NCI-H524 treated with DMSO at 0.1 percent for 48 hours (cell line): ENCODE results near the gene RABL6.
"Not testable (repeated sequence)": the region's sequence is repeated elsewhere in the genome, so short reads cannot be mapped to it uniquely, and the experiment has no call there.

Experiments
- DNase-seq: peaks from one replicate; lab custom pipeline; 2025; lab: John Stamatoyannopoulos, UW

RABL6 gene

GRCh38 chr9:136820971-136821825, 13.4 kb downstream of the RABL6 start:
- no peak for DNase-seq

DNA sequence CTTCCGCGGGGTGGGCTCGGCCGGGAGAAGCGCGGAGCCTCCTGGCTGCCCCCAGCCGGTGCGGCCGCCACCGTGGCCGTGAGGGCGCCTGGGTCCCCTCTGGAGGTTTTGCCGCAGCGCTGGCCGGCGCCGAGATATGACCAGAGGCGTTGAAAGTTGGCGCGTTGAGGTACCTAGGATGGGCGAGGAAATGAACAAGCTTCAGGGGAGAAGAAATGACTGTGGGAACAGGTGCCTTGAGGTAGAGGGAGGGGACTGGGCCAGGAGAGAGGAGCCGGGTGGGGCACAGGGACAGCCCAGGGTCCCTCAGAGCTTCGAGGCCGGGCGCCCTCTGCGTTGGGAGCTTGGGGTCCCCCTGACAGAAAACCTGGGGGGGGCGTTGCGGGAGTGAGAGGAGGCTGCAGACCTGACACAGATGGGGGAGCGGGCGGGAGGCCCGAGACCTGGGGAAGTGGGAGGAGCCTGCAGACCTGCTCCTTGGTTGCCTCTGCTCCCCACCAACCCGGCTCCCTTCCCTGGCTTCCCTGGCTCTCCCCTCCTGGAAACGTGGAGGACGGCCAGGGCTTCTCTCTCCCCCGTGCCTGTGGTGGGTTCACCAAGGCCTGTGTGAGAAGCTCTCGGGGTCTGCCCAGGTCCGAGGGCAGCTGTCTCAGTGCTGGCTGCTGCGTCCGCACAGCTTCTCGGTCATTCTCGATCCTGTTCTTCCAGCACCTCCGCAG, 14.2 kb downstream of the RABL6 start:
- no peak for DNase-seq

- no peak for DNase-seq
Observed at GRCh38 chr9:136823136-136824046, 15.6 kb downstream of the RABL6 start.

- DNase-seq: no peak
Observed at GRCh38 chr9:136824496-136825225, 16.9 kb downstream of the RABL6 start.

- no peak for DNase-seq
Observed at GRCh38 chr9:136825295-136826187, 17.8 kb downstream of the RABL6 start.

GRCh38 chr9:136826188-136826541, 18.4 kb downstream of the RABL6 start:
- DNase-seq: no peak

GRCh38 chr9:136826703-136827582, 19.2 kb downstream of the RABL6 start:
- DNase-seq: no peak

DNA sequence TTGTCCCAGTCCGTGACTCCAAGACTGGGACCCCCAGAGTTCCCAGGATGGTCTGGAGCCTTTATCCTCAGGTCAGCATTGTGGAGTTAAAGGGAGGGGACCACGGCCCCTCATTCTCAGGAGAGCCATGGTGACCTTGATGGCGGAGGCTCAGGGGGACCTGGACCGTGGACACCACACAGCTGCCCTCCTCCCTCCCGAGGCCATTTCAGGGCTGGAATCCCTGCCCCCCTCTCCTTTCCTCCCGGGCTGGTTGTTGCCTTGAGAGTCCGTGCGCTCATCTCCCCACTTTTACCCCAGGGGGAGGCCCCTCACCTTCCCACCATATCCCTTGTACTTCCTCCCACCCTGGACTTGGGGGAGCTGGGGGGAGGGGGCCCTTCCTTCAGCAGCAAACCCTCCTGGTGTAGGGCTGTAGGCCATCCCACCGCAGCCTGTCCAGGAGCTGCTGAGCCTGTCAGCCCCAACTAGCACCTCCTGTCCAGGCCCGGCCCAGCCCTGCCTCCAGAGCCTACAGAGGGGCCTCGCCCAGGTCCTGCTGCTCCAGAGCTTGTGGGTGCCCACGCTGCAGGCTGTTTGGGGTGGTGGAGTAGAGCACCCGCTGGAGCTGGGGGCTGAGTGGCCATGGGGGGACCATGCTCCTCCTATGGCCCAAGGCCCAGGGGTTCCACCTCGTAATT, 20.2 kb downstream of the RABL6 start:
- no peak for DNase-seq

- DNase-seq: no peak
Observed at GRCh38 chr9:136828474-136829140, 20.9 kb downstream of the RABL6 start.

DNA sequence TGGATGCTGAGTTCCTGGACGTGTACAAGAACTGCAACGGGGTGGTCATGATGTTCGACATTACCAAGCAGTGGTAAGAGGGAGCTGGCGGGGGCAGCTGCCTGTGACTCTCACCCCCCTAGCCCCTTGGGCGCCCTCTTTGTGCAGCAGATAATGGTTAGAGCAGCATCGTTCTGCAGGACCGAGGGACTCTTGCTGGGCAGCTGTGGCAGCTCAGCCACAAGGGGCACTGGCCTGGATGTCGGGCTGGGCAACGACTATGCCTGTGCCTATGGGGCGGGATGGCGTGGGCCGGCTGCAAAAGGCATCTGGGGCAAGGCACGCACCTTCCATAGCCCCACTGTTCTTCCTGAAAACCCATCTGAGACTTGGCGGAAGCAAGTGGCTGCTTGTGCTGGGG, 21.7 kb downstream of the RABL6 start:
- no peak for DNase-seq

DNA sequence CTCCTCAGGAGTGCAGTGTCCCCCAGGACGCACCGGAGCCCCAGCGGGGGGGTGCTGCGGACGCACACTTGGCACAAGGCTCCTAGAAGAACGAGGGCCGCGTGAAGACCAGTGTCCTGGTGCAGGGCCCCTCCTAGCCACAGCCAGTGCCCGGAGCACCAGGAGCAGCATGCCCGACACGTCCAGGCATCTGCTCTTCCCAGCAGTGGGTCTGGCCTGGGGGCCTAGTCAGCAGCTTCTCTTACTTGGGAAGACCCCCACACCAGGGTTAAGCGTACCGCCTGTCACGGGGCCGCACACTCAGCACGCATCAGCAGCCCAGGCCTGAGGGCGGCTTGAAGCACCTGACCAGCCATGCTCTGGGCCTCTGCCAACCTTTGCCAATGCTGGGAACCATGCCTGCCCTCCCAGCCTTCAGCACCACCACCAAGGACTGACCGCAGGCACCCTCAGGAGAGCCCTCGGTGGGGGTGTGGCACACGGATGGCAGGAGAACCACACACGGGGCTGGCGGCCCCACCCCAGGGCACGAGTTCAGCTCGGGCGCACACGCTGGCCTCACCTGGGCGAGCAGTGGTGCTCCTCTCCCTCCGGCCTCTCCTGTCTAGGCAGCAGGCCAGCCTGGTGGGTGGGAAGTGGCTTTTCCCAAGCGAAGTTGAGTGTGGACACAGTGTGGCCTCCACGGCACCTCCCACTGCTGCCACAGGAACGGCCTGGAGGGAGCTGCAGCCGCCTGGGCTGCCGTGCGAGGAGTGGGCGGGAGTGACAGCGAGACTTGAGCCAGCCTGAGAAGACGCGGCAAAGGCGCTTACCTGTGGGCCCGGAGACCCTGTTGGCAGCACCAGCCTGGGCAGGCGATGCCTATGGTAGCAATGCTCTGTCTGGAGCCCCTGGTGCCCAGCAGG, 22.5 kb downstream of the RABL6 start:
- no peak for DNase-seq

- no peak for DNase-seq
Observed at GRCh38 chr9:136831002-136831719, 23.4 kb downstream of the RABL6 start.

- no peak for DNase-seq
Observed at GRCh38 chr9:136831720-136832104, 24.0 kb downstream of the RABL6 start.

DNA sequence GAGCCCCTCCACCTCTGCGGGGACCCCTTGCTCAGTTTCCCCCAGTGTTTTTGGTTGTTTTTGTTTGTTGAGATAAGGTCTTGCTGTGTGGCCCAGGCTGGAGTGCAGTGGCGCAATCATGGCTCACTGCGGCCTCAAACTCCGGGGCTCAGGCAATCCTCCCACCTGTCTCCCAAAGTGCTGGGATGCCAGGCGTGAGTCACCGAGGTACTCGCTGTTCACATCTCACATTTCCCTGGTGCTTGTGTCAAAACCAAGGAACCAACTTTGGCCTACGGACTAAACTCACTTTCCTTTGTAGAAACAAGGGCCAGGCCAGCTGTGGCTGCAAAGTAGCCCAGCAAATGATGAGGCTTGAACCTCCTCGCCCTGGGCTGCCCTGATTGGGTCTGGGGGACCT, 24.8 kb downstream of the RABL6 start:
- DNase-seq: no peak

DNA sequence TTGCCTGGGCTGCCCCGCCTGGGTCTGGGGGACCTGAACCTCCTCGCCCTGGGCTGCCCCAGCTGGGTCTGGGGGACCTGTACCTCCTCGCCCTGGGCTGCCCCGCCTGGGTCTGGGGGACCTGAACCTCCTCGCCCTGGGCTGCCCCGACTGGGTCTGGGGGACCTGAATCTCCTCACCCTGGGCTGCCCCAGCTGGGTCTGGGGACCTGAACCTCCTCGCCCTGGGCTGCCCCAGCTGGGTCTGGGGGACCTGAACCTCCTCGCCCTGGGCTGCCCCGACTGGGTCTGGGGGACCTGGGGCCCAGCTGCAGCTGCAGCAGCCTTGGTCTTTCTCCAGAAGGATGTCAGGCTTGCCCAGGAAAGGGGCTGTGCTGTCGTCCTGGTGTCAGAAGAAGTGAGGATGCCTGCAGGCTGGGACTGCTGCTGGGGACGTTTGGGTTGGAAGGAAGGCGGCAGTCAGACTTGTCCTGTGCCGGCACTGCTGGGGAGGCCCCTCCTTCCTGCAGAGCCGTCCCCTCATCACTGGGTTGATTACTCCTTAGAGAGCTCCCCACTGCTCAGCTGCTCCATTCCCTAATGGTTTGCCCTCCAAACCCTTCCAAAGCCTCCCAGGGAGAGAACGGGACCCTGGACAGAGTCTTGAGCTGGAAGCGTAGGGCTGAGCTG, 25.8 kb downstream of the RABL6 start:
- DNase-seq: not testable (repeated sequence)
